SK-N-SH treated with all-trans-retinoic acid at 6 μM for 48 hours (cell line): ENCODE measurements around the gene MYH6.

Source experiments
- ATAC-seq: fragments of 200-7000 bp; cut with Tn5 transposase; 3 replicates; pipeline ENCODE4 v1.9.1; 2020; ENCODE audit warnings: mild to moderate bottlenecking, moderate library complexity
- ARNTL ChIP-seq: fragments of 450-650 bp; formaldehyde crosslinking; IDR thresholded peaks from 2 replicates; pipeline ENCODE4 v1.5.0; 2020; ENCODE audit warnings: low read depth, mild to moderate bottlenecking, moderate library complexity, borderline replicate concordance
- BACH2 ChIP-seq: fragments of 250-450 bp; sonication (Bioruptor Pico); IDR thresholded peaks from 2 replicates; pipeline ENCODE4 v1.9.0; 2021; ENCODE audit warnings: mild to moderate bottlenecking, borderline replicate concordance
- CSDC2 ChIP-seq: fragments of 250-450 bp; sonication (Bioruptor Pico); IDR thresholded peaks from 2 replicates; pipeline ENCODE4 v1.5.0; 2020; ENCODE audit warnings: mild to moderate bottlenecking, moderate library complexity
- ESRRG ChIP-seq: fragments of 250-450 bp; sonication (Bioruptor Pico); IDR thresholded peaks from 2 replicates; pipeline ENCODE4 v1.6.1; 2021; ENCODE audit warnings: mild to moderate bottlenecking
- GLIS3 ChIP-seq: fragments of 250-450 bp; sonication (Bioruptor Pico); IDR thresholded peaks from 2 replicates; pipeline ENCODE4 v1.5.0; 2020; ENCODE audit warnings: mild to moderate bottlenecking, moderate library complexity
- OSR1 ChIP-seq: fragments of 250-450 bp; sonication (Bioruptor Pico); IDR thresholded peaks from 2 replicates; pipeline ENCODE4 v1.8.0; 2022; ENCODE audit warnings: moderate library complexity, mild to moderate bottlenecking, inconsistent platforms
- PPARA ChIP-seq: fragments of 250-450 bp; sonication (Bioruptor Pico); IDR thresholded peaks from 2 replicates; pipeline ENCODE4 v1.5.0; 2020; ENCODE audit warnings: mild to moderate bottlenecking, borderline replicate concordance
- SNAI2 ChIP-seq: fragments of 250-450 bp; sonication (Bioruptor Pico); IDR thresholded peaks from 2 replicates; pipeline ENCODE4 v1.5.0; 2020; ENCODE audit warnings: mild to moderate bottlenecking, moderate library complexity
- TCF4 ChIP-seq: fragments of 250-450 bp; sonication (Bioruptor Pico); IDR thresholded peaks from 2 replicates; pipeline ENCODE4 v1.8.0; 2021; ENCODE audit warnings: mild to moderate bottlenecking, moderate library complexity, borderline replicate concordance
- ZC3H10 ChIP-seq: fragments of 250-450 bp; sonication (Bioruptor Pico); IDR thresholded peaks from 2 replicates; pipeline ENCODE4 v1.5.1; 2021; ENCODE audit warnings: mild to moderate bottlenecking, moderate library complexity
- ZFP3 ChIP-seq: fragments of 250-450 bp; sonication (Bioruptor Pico); IDR thresholded peaks from 2 replicates; pipeline ENCODE4 v1.5.0; 2020; ENCODE audit warnings: mild to moderate bottlenecking, moderate library complexity
- ZFP30 ChIP-seq: fragments of 450-650 bp; formaldehyde crosslinking; IDR thresholded peaks from 2 replicates; pipeline ENCODE4 v1.5.0; 2022; ENCODE audit warnings: mild to moderate bottlenecking, moderate library complexity
- ZNF565 ChIP-seq: fragments of 450-650 bp; formaldehyde crosslinking; conservative IDR thresholded peaks from 2 replicates; pipeline ENCODE4 v1.5.0; 2020; ENCODE audit warnings: low read depth, mild to moderate bottlenecking, moderate library complexity
- ZNF70 ChIP-seq: fragments of 450-650 bp; formaldehyde crosslinking; IDR thresholded peaks from 2 replicates; pipeline ENCODE4 v1.5.0; 2020; ENCODE audit warnings: mild to moderate bottlenecking, moderate library complexity
- TF ChIP-seq, protein P1 (sequence below): fragments of 250-450 bp; sonication (Bioruptor Pico); IDR thresholded peaks from 2 replicates; pipeline ENCODE4 v1.8.0; 2021; ENCODE audit warnings: low read depth, mild to moderate bottlenecking, moderate library complexity, borderline replicate concordance
- TF ChIP-seq, protein P2 (sequence below): fragments of 250-450 bp; sonication (Bioruptor Pico); IDR thresholded peaks from 2 replicates; pipeline ENCODE4 v1.5.1; 2020; ENCODE audit warnings: low read depth, mild to moderate bottlenecking, moderate library complexity
- TF ChIP-seq, protein P3 (sequence below): fragments of 250-450 bp; sonication (Bioruptor Pico); IDR thresholded peaks from 2 replicates; pipeline ENCODE4 v1.8.0; 2020; ENCODE audit warnings: mild to moderate bottlenecking, moderate library complexity, borderline replicate concordance
- TF ChIP-seq, protein P4 (sequence below): fragments of 250-450 bp; sonication (Bioruptor Pico); IDR thresholded peaks from 2 replicates; pipeline ENCODE4 v1.5.0; 2020; ENCODE audit warnings: mild to moderate bottlenecking, moderate library complexity

The MYH6 gene

DNA sequence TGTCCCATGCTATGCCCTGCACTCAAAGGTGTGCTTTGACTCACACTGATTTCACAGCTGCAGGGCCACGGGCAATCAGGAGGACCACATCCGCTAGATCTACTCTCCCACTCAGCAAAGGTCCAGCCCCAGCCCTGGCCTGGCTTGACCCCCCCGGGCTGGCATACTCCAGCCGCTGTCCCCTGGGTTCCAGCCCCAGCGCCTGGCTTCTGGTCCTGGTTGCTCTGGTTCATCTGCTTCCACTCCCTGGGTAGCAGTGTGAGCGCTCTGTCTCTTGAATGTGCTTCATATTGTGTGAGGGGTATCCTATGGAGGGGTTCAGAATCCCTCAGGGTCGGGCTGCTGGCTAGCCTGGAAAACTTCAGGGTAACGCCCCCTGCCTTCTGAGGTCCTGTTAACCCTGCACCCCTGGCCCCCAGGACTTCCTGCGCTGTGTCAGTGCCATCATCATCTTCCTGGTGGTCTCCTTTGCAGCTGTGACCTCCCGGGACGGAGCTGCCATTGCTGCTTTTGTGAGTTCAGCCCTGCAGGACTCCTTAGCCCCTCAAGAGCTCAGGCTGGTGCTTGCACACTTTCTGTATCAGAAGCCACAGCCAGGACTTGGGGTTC lies 29.4 kb downstream of the MYH6 start:
- no peak for ATAC-seq
- no peak for TF ChIP-seq PPARA (CRISPR knock-in tag)
- TF ChIP-seq GLIS3 (CRISPR knock-in tag): no peak
- no peak for TF ChIP-seq ARNTL (CRISPR knock-in tag)
- TF ChIP-seq, protein P1, sequence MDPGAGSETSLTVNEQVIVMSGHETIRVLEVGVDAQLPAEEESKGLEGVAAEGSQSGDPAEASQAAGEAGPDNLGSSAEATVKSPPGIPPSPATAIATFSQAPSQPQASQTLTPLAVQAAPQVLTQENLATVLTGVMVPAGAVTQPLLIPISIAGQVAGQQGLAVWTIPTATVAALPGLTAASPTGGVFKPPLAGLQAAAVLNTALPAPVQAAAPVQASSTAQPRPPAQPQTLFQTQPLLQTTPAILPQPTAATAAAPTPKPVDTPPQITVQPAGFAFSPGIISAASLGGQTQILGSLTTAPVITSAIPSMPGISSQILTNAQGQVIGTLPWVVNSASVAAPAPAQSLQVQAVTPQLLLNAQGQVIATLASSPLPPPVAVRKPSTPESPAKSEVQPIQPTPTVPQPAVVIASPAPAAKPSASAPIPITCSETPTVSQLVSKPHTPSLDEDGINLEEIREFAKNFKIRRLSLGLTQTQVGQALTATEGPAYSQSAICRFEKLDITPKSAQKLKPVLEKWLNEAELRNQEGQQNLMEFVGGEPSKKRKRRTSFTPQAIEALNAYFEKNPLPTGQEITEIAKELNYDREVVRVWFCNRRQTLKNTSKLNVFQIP (CRISPR knock-in tag): no peak
- TF ChIP-seq ZFP30 (CRISPR knock-in tag): no peak
- no peak for TF ChIP-seq ESRRG (CRISPR knock-in tag)
- no peak for TF ChIP-seq BACH2
- no peak for TF ChIP-seq SNAI2 (CRISPR knock-in tag)
- no peak for TF ChIP-seq ZNF565 (CRISPR knock-in tag)
- TF ChIP-seq, protein P2, sequence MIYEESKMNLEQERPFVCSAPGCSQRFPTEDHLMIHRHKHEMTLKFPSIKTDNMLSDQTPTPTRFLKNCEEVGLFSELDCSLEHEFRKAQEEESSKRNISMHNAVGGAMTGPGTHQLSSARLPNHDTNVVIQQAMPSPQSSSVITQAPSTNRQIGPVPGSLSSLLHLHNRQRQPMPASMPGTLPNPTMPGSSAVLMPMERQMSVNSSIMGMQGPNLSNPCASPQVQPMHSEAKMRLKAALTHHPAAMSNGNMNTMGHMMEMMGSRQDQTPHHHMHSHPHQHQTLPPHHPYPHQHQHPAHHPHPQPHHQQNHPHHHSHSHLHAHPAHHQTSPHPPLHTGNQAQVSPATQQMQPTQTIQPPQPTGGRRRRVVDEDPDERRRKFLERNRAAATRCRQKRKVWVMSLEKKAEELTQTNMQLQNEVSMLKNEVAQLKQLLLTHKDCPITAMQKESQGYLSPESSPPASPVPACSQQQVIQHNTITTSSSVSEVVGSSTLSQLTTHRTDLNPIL (CRISPR knock-in tag): no peak
- no peak for TF ChIP-seq ZC3H10 (CRISPR knock-in tag)
- TF ChIP-seq, protein P3, sequence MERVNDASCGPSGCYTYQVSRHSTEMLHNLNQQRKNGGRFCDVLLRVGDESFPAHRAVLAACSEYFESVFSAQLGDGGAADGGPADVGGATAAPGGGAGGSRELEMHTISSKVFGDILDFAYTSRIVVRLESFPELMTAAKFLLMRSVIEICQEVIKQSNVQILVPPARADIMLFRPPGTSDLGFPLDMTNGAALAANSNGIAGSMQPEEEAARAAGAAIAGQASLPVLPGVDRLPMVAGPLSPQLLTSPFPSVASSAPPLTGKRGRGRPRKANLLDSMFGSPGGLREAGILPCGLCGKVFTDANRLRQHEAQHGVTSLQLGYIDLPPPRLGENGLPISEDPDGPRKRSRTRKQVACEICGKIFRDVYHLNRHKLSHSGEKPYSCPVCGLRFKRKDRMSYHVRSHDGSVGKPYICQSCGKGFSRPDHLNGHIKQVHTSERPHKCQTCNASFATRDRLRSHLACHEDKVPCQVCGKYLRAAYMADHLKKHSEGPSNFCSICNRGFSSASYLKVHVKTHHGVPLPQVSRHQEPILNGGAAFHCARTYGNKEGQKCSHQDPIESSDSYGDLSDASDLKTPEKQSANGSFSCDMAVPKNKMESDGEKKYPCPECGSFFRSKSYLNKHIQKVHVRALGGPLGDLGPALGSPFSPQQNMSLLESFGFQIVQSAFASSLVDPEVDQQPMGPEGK (CRISPR knock-in tag): no peak
- TF ChIP-seq OSR1 (CRISPR knock-in tag): no peak

DNA sequence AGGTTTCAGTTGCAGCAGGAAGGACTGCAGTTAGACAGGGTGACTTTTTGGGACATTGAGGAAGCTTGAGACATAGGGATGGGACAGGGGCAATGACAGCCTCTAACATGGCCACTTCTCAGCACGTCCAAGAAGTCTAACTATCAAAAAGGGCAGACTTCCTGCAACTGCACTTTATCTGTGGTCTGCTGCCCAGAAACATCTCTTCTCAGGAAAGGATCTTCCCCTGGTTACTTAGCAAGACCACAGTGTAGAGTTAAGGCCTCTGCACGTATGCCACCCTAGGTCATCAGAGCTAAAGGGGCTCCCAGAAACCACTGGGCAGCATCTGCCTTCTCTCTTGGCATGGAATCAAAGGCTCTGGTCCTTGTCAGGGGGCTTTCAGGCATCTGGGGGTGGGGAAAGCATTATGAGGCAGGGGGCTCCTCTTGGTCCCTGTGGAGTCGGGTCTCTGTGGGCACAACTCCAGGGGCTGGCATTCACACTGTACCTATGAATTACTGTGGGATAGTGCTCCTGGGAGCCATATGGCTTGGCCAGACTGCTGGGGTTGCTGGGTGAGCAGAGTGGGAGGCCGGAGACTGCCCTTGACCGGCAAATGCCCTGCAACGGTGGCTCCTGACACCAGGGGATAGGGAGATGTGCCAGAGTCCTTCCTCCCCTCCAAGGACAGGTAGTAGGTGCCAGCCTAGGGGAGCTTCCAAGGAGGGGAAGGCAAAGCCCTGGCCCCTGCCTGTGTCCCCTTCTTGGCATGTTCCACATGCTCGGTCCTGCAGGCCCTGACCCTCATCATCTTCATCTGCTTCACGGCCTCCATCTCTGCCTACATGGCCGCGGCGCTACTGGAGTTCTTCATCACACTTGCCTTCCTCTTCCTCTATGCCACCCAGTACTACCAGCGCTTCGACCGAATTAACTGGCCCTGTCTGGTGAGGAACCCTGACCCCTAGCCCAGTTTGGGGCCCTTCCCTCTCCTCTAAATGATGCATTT lies 30.2 kb downstream of the MYH6 start:
- no peak for ATAC-seq
- TF ChIP-seq ZNF565 (CRISPR knock-in tag) (no peak), ESRRG (CRISPR knock-in tag) (no peak), OSR1 (CRISPR knock-in tag) (no peak)

DNA sequence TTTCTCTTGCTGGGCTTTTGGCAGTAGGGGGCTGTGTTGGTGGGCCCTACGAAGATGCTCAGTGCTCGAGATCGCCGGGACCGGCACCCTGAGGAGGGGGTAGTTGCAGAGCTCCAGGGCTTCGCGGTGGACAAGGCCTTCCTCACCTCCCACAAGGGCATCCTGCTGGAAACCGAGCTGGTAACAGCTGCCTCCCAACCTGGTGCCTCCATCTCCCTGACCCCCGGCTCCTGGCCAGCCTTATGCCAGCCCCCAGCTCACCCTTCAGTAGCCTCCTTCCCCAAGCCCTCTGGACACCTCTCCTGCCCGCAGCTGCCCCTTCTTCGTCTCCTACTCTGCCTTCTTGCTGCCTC lies 30.9 kb downstream of the MYH6 start:
- TF ChIP-seq SNAI2 (CRISPR knock-in tag) (no peak), ESRRG (CRISPR knock-in tag) (no peak), PPARA (CRISPR knock-in tag) (no peak), OSR1 (CRISPR knock-in tag) (no peak), GLIS3 (CRISPR knock-in tag) (no peak), ZNF70 (no peak), TCF4 (no peak), ZNF565 (CRISPR knock-in tag) (no peak), BACH2 (no peak), ZFP3 (CRISPR knock-in tag) (no peak), CSDC2 (CRISPR knock-in tag) (no peak), ZC3H10 (CRISPR knock-in tag) (no peak)
- TF ChIP-seq, protein P2 (CRISPR knock-in tag): no peak
- TF ChIP-seq, protein P4, sequence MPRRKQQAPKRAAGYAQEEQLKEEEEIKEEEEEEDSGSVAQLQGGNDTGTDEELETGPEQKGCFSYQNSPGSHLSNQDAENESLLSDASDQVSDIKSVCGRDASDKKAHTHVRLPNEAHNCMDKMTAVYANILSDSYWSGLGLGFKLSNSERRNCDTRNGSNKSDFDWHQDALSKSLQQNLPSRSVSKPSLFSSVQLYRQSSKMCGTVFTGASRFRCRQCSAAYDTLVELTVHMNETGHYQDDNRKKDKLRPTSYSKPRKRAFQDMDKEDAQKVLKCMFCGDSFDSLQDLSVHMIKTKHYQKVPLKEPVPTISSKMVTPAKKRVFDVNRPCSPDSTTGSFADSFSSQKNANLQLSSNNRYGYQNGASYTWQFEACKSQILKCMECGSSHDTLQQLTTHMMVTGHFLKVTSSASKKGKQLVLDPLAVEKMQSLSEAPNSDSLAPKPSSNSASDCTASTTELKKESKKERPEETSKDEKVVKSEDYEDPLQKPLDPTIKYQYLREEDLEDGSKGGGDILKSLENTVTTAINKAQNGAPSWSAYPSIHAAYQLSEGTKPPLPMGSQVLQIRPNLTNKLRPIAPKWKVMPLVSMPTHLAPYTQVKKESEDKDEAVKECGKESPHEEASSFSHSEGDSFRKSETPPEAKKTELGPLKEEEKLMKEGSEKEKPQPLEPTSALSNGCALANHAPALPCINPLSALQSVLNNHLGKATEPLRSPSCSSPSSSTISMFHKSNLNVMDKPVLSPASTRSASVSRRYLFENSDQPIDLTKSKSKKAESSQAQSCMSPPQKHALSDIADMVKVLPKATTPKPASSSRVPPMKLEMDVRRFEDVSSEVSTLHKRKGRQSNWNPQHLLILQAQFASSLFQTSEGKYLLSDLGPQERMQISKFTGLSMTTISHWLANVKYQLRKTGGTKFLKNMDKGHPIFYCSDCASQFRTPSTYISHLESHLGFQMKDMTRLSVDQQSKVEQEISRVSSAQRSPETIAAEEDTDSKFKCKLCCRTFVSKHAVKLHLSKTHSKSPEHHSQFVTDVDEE: no peak
- ATAC-seq: no peak
